ENCODE results near the gene KMO. TPM values are rescaled to one million over a fixed set of nuclear protein-coding genes. Genes with fewer than 3 reads are reported as not detected.

The KMO gene
- total RNA-seq, 1 experiment from 2014 or later = 0.29 TPM

Other genes starting within 250 kb of the KMO start
- 0.15 and 0.29 TPM in 2 replicates for gene RGS7, start 175.2 kb upstream of the KMO start, total RNA-seq (2014; rRNA removed)
- gene FH, start 12.6 kb upstream of the KMO start, total RNA-seq (2014; rRNA removed) = 161 and 201 TPM in 2 replicates
- 54.5 and 68.6 TPM in 2 replicates for gene CHML, start 108.0 kb downstream of the KMO start, total RNA-seq (2014; rRNA removed)
- gene OPN3, start 108.0 kb downstream of the KMO start, total RNA-seq (2014; rRNA removed) = 44.8 and 45.5 TPM in 2 replicates
- not detected in 2 replicates for gene WDR64, start 119.9 kb downstream of the KMO start, total RNA-seq (2014; rRNA removed)